GM12875 (cell line): ENCODE data around the gene CIPC.

ENCODE experiments used
- H3K4me3 ChIP-seq: one replicate; pipeline ENCODE4 v1.5.1; 2011; ENCODE audit warnings: low read depth, low read length, control low read depth
- CTCF ChIP-seq: IDR thresholded peaks from 2 replicates; pipeline ENCODE4 v1.5.1; 2011; ENCODE audit warnings: low read depth, mild to moderate bottlenecking, control low read depth, inconsistent platforms, low read length, moderate library complexity, borderline replicate concordance; ENCODE audit not compliant: insufficient read depth

The CIPC gene

GRCh38 chr14:77125823-77126325 lies 27.8 kb downstream of the CIPC start:
- no peak for TF ChIP-seq CTCF
- no peak overlapping the region for H3K4me3 ChIP-seq

GRCh38 chr14:77126461-77126990 lies 28.5 kb downstream of the CIPC start:
- TF ChIP-seq CTCF: no peak
- no peak overlapping the region for H3K4me3 ChIP-seq

- no peak for TF ChIP-seq CTCF
- no peak overlapping the region for H3K4me3 ChIP-seq
Measured at GRCh38 chr14:77128414-77128891, 30.4 kb downstream of the CIPC start.

GRCh38 chr14:77130386-77130785 lies 32.3 kb downstream of the CIPC start:
- TF ChIP-seq CTCF: no peak
- H3K4me3 ChIP-seq: no peak overlapping the region

GRCh38 chr14:77131206-77131605 lies 33.1 kb downstream of the CIPC start:
- TF ChIP-seq CTCF: no peak

GRCh38 chr14:77131871-77132486 lies 33.9 kb downstream of the CIPC start:
- no peak for TF ChIP-seq CTCF
- no peak overlapping the region for H3K4me3 ChIP-seq

More at GRCh38 chr14:77131206-77131605, 33.1 kb downstream of the CIPC start:
- H3K4me3 ChIP-seq: no peak overlapping the region
